Activated T-cell treated with anti-CD3 and anti-CD28 coated beads for 24 hours (primary cell): Measurements from ENCODE around the gene MRPS18C.
"Not testable (repeated sequence)": the region's sequence is repeated elsewhere in the genome, so short reads cannot be mapped to it uniquely, and the experiment has no call there.

Source experiments
- DNase-seq: peaks from one replicate; pipeline ENCODE4 v3.0.0-alpha.2; 2020; ENCODE audit warnings: low read depth

Gene MRPS18C

DNA sequence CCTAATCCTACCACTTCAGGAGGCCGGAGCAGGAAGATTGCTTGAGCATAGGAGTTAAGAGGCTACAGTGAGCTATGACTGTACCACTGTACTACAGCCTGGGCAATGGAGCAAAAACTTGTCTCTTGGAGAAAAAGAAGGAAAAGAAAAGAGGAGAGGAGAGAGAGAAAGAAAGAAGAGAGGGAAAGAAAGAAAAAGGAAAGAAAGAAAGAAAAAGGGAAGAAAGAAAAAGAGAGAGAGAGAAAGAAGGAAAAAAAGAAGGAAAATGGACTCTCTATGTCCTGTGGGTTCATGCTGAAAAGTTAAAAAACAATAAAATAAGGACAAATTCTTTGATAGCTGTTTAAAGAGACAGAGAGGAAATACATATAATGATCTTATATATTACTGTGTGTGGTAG lies 42.3 kb downstream of the MRPS18C start:
- DNase-seq: no peak

DNA sequence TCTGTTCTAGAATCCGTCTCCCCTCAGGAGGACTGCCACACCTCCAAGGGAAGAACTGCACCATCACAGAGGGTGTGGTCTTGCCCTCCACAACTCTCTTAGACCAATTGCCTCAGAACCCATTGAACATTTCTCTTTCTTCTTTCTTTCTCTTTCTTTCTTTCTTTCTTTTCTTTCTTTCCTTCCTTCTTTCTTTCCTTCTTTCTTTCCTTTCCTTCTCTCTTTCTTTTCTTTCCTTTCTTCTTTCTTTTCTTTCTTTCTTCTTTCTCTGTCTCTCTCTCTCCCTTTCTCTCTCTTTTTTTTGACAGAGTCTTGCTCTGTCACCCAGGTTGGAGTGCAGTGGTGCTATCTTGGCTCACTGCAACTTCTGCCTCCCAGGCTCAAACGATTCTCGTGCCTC lies 45.8 kb downstream of the MRPS18C start:
- not testable (repeated sequence) for DNase-seq

DNA sequence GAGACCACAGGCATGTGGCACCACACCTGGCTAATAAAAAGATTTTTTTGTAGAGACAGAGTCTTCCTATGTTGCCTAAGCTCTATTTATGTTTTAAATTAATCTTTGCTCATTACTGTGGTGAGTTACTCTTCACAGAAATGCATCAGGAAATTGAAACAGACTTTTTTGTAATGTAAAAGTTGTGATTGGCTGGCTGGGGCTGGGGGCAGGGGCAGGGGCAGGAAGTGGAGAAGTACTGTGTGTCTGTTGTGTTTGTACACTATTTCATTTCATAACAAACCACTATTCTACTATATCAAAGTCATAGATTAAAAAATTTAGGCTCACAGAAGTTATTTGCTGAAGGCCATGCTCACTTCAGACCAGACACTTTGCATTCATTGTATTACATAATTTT lies 48.1 kb downstream of the MRPS18C start:
- no peak for DNase-seq

DNA sequence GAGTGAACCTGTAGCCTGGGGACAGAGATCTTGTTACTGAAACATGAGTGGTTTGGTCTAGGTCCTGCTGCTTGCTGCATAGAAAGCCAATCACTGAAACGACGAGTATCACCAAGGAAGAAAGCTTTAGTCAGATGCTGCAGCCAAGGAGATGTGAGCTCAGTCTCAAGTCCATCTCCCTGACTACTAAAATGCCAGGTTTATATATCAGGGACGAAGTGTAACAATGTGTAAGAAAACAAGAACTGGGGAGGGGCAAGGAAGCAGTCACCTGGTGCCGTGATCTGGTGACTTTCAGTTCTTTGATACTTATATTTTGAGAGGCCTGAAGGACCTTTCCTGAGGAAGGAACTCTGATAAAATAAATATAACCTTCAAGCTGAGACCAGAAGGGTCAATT lies 48.6 kb downstream of the MRPS18C start:
- no peak for DNase-seq

DNA sequence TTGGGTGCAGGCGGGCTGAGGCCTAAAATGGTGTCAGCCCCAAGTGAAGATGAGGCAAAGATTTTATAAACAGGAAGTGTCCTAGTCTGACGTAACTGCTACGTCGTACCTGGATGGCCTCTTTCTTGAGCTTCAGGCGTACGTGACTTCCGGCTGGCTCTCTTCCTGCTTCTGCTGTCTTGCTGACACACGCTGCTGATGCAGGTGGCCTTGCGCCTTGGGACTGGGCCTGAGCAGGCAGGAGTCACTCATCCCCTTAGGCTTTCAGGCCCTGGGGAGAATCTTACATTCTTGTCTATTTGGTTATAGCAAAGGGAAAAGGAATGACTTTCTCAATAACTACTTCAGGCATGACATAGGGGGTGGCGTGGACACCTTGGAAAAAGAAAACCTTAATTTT lies 49.1 kb downstream of the MRPS18C start:
- no peak for DNase-seq

DNA sequence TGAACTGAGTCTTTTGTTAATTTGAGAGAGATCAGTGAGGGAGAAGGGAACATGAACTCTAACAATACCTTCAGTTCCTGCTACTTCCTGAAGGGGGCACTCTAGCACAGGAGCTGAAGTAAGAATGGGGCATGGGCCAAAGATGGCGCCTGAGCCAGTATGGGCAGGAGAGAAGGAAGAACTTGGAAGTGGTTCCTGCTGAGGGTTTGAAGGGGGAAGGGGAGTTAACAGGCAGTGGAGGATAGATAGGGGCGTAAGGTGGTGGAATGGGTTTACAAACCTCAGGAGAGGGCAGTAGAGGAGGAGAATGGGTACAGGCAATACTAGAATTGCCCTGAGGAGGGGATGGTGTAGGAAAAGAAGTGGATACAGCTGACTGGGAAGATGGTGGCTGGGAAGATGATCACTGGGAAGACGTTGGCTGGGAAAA lies 53.3 kb downstream of the MRPS18C start:
- DNase-seq: peak; percentile 52

DNA sequence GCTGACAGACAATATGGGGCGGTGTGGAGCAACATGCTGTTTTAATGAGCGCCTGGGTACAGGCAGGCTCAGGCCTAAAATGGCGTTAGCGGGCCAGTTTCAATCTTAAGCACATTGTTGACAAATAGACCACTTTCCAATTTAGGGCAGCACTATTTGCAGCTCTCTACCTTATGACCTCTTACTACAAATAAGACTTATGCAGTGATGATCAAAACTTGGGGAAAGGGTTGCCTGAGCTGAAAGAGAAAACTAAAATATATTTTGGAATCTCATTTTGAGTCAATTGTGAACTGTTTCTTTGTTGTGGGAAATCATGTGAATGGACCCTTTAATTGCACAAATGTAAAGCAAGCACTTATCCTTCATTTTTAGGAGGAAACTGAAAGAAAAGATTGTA lies 54.6 kb downstream of the MRPS18C start:
- DNase-seq: no peak
